ENCODE measurements around the gene TCF4. TPM values are rescaled to one million over a fixed set of nuclear protein-coding genes. Genes with fewer than 3 reads are reported as not detected.

Gene TCF4
- total RNA-seq, 1 donor from 2014 or later, result 15.7 TPM

DNA sequence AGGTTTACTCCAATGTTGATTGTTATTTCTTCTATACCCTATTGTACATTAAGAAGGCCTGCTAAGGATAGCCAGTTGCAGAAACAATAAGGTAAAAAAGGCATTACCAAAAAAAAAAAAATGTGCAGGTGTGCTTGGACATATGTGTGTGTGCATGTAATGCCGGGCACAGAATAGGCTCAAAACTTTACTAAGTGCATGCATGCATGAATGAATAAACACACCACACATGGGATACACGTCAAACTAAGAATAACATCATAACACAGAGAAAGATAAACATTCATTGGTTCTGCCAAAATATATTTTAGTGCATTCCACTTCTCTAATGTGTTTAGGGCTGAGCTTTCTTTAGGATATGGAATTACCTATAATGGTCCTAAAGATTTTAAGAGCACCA, 298.2 kb downstream of the TCF4 start:
- TF ChIP-seq, protein P1, sequence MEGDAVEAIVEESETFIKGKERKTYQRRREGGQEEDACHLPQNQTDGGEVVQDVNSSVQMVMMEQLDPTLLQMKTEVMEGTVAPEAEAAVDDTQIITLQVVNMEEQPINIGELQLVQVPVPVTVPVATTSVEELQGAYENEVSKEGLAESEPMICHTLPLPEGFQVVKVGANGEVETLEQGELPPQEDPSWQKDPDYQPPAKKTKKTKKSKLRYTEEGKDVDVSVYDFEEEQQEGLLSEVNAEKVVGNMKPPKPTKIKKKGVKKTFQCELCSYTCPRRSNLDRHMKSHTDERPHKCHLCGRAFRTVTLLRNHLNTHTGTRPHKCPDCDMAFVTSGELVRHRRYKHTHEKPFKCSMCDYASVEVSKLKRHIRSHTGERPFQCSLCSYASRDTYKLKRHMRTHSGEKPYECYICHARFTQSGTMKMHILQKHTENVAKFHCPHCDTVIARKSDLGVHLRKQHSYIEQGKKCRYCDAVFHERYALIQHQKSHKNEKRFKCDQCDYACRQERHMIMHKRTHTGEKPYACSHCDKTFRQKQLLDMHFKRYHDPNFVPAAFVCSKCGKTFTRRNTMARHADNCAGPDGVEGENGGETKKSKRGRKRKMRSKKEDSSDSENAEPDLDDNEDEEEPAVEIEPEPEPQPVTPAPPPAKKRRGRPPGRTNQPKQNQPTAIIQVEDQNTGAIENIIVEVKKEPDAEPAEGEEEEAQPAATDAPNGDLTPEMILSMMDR (IDR thresholded peaks at IDR 0.05; ENCODE audit: insufficient read depth, low read length, poor library complexity, severe bottlenecking), result no peak

DNA sequence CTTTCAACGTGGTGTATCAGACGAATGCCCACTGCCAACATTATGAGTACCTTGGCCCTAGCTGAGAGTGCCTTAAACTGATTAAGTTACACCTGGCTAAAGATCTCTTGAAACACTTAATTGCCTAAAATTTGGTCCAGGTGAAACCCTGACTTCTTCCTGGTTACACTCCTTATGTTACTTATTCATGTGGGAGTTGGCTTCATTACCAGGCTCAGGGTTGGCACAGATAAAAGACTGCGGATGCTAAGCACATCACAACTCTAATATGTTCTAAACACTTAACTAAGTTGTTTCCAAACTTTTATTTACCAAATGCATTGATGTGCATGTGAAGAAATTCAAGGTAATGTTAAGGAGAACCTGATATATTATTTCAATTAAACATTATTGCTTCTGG, 298.9 kb downstream of the TCF4 start:
- TF ChIP-seq, protein P1 (IDR thresholded peaks at IDR 0.05; ENCODE audit: insufficient read depth, low read length, poor library complexity, severe bottlenecking), result no peak
- DNase-seq (ENCODE audit: low read depth), result no peak
- no peaks in the 10 kb centered on the region for H3K36me3 ChIP-seq (ENCODE audit: control insufficient read depth, insufficient read depth, low read length)
- no peak overlapping the region for H3K4me3 ChIP-seq (ENCODE audit: low read depth, low read length)
- H3K27me3 ChIP-seq (ENCODE audit: control insufficient read depth, insufficient read depth, low read length), result no peaks in the 10 kb centered on the region

More for the DNA sequence above, 298.2 kb downstream of the TCF4 start:
- no peak for DNase-seq (ENCODE audit: low read depth)
- Histone ChIP-seq H3K27me3 (ENCODE audit: control insufficient read depth, insufficient read depth, low read length) (no peaks in the 10 kb centered on the region), H3K4me3 (ENCODE audit: low read depth, low read length) (no peak overlapping the region), H3K36me3 (ENCODE audit: control insufficient read depth, insufficient read depth, low read length) (no peaks in the 10 kb centered on the region)

DNA sequence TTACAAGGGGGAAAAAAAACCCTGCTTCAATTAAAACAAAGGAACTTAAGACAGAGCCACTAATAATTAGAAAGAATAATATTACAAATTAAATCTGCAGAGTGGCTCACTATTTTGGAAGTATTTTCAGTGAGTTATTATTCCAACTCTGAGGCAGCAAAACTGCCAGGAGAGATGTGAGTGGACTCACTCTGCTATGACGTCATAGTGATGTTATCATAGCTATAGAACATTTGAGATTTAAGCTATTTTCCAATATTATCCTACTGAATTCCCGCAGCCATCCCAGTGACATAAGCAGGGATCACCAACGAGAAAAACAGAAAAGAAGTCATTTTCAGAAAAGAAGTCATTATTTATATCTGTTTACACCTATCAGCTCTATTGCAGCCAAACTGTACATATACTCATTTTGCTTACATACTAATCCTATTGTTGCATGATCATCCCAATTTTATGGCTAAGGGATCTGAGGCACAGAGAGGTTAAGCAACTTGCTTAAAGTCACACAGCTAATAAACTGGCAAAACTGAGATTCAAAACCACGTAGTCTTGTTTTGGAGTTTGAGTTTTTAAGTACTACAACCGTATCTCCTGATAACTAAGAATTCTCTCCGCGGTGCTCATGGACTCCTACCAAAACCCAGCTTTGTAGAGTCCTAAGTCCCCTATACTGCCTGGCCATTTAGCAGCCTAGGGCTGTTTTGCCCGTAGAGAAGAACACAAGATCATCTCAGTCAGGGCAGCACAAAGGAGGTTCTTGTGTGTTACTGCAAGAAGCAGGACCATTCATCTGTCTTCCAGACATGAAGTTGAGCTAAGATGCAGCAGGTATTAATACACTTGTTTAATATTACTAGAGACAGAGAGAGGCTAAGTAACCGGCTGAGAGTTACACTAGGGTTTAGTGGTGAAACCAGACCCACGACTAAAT, 299.8 kb downstream of the TCF4 start:
- no peak overlapping the region for H3K4me3 ChIP-seq (ENCODE audit: low read depth, low read length)
- DNase-seq (ENCODE audit: low read depth), result no peak
- no peaks in the 10 kb centered on the region for H3K36me3 ChIP-seq (ENCODE audit: control insufficient read depth, insufficient read depth, low read length)
- TF ChIP-seq, protein P1 (IDR thresholded peaks at IDR 0.05; ENCODE audit: insufficient read depth, low read length, poor library complexity, severe bottlenecking), result no peak
- H3K27me3 ChIP-seq (ENCODE audit: control insufficient read depth, insufficient read depth, low read length), result no peaks in the 10 kb centered on the region

DNA sequence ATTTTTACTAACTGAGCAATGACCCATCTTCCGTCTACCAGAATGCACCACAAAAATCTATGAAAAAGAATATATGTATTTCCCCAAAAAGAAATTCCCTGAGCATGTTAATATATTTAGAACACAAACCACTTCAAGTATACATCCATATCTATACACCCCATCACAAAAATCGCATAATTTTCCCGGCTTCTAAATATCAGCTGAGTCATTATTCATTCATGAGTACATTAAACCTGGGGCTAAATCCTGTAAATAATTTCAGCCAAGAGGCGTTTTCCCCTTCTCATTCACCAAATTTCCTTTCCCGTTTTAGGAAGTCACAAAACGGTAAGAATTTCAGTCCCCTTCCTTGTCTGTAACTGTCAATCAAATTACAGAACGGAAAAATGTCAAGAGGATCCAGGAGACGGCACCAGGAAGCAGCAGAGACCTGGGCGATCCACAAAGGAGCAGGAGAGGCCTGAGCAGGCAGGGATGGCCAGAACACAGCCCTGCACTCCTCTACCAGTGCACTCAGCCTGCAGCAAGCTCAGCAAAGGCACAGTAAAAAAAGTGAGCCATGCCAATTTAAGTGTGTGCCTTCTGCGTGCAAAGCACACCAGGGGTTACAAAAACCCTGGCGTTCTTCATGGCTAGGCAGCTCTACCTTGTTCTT, 300.7 kb downstream of the TCF4 start:
- TF ChIP-seq, protein P1 (IDR thresholded peaks at IDR 0.05; ENCODE audit: insufficient read depth, low read length, poor library complexity, severe bottlenecking), result no peak
- no peak for DNase-seq (ENCODE audit: low read depth)
- Histone ChIP-seq H3K4me3 (ENCODE audit: low read depth, low read length) (no peak overlapping the region), H3K36me3 (ENCODE audit: control insufficient read depth, insufficient read depth, low read length) (no peaks in the 10 kb centered on the region), H3K27me3 (ENCODE audit: control insufficient read depth, insufficient read depth, low read length) (no peaks in the 10 kb centered on the region)

DNA sequence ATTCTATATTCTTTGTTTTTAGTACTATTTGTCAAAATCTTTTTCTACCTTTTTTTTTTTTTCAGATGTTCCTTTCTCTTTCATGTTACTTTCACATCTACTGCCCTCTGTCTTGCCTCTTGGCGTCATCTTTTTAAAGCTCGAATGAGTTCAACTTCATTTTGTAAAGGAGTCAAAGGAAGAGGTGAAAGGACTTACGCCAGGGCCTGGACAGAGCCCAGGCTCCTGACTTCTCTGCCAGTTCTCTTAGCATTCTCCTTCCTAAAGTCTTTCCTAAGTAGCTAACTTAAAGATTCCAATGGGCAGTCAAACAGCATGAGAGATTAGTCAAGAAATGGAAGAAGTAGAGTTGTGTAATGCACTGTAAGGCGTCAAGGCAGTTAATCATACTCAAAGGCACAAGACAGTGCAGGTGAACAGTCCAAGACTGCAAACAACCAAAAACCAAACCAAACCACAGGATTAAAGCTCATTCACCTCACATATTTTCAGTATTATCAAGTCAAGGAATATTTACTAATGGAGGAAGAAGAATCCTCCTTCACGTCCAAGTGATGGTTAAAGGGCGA, 301.7 kb downstream of the TCF4 start:
- H3K36me3 ChIP-seq (ENCODE audit: control insufficient read depth, insufficient read depth, low read length), result no peaks in the 10 kb centered on the region
- no peaks in the 10 kb centered on the region for H3K27me3 ChIP-seq (ENCODE audit: control insufficient read depth, insufficient read depth, low read length)
- TF ChIP-seq, protein P1 (IDR thresholded peaks at IDR 0.05; ENCODE audit: insufficient read depth, low read length, poor library complexity, severe bottlenecking), result no peak
- H3K4me3 ChIP-seq (ENCODE audit: low read depth, low read length), result no peak overlapping the region
- no peak for DNase-seq (ENCODE audit: low read depth)

Measured in kidney epithelial cell (primary cell).